HepG2 (cell line): ENCODE measurements around the gene NEIL1. TPM values are rescaled to one million over a fixed set of nuclear protein-coding genes. Genes with fewer than 3 reads are reported as not detected.

Experiments
- CC2D1A ChIP-seq: sonication (generic); formaldehyde crosslinking; IDR thresholded peaks from 2 replicates; pipeline ENCODE4 v1.8.1; 2023; ENCODE audit warnings: mild to moderate bottlenecking, missing genetic modification reagents
- CEBPG ChIP-seq: IDR thresholded peaks from 2 replicates; pipeline ENCODE4 v1.6.1; 2016
- DBP ChIP-seq: sonication (generic); formaldehyde crosslinking; IDR thresholded peaks from 2 replicates; pipeline ENCODE4 v1.4.0; 2020; ENCODE audit warnings: missing genetic modification reagents; ENCODE audit errors: not compliant biosample characterization
- FOSL1 ChIP-seq: sonication (generic); formaldehyde crosslinking; IDR thresholded peaks from 2 replicates; pipeline ENCODE4 v1.9.0; 2021; ENCODE audit warnings: missing genetic modification reagents, borderline replicate concordance
- FOXK1 ChIP-seq: sonication (generic); formaldehyde crosslinking; IDR thresholded peaks from 2 replicates; pipeline ENCODE4 v1.4.0; 2020; ENCODE audit warnings: low read depth, missing genetic modification reagents, borderline replicate concordance
- HDAC6 ChIP-seq: fragments of 200-600 bp; sonication (generic); IDR thresholded peaks from 2 replicates; pipeline ENCODE4 v1.7.0; 2017; ENCODE audit warnings: mild to moderate bottlenecking, antibody characterized with exemption, low read length, low read depth
- HES4 ChIP-seq: sonication (generic); formaldehyde crosslinking; IDR thresholded peaks from 2 replicates; pipeline ENCODE4 v1.9.0; 2021; ENCODE audit warnings: mild to moderate bottlenecking, missing genetic modification reagents, borderline replicate concordance
- HNRNPH1 ChIP-seq: fragments of 200-400 bp; formaldehyde crosslinking; optimal IDR thresholded peaks from 2 replicates; pipeline ENCODE3; 2017; ENCODE audit warnings: mild to moderate bottlenecking, low read depth, low read length
- HNRNPLL ChIP-seq: fragments of 200-400 bp; formaldehyde crosslinking; IDR thresholded peaks from 2 replicates; pipeline ENCODE4 v1.6.1; 2017; ENCODE audit warnings: mild to moderate bottlenecking, low read depth, low read length; ENCODE audit not compliant: poor library complexity, severe bottlenecking
- HOXA7 ChIP-seq: sonication (generic); formaldehyde crosslinking; IDR thresholded peaks from 2 replicates; pipeline ENCODE4 v1.8.1; 2022; ENCODE audit warnings: mild to moderate bottlenecking, missing genetic modification reagents, moderate library complexity
- MTF1 ChIP-seq: sonication (generic); formaldehyde crosslinking; IDR thresholded peaks from 2 replicates; pipeline ENCODE4 v1.5.0; 2020; ENCODE audit warnings: missing genetic modification reagents
- MYNN ChIP-seq: sonication (generic); formaldehyde crosslinking; IDR thresholded peaks from 2 replicates; pipeline ENCODE4 v1.4.0; 2020; ENCODE audit warnings: mild to moderate bottlenecking, low read depth, missing genetic modification reagents
- NCOA5 ChIP-seq: sonication (generic); formaldehyde crosslinking; IDR thresholded peaks from 2 replicates; pipeline ENCODE4 v1.4.0; 2020; ENCODE audit warnings: missing genetic modification reagents
- NFE2L2 ChIP-seq: fragments of 150-350 bp; IDR thresholded peaks from 2 replicates; pipeline ENCODE4 v1.6.1; 2014; ENCODE audit warnings: low read length
- PAF1 ChIP-seq: IDR thresholded peaks from 2 replicates; pipeline ENCODE4 v1.6.1; 2016; ENCODE audit warnings: missing genetic modification reagents, missing compliant biosample characterization
- RELA ChIP-seq: sonication (generic); formaldehyde crosslinking; IDR thresholded peaks from 2 replicates; pipeline ENCODE4 v1.4.0; 2020; ENCODE audit warnings: missing genetic modification reagents
- TAF1 ChIP-seq: sonication (generic); formaldehyde crosslinking; IDR thresholded peaks from 2 replicates; pipeline ENCODE4 v1.4.0; 2020; ENCODE audit warnings: missing genetic modification reagents
- ZNF124 ChIP-seq: sonication (generic); formaldehyde crosslinking; IDR thresholded peaks from 2 replicates; pipeline ENCODE4 v1.4.0; 2020; ENCODE audit warnings: missing genetic modification reagents
- ZNF276 ChIP-seq: sonication (generic); formaldehyde crosslinking; IDR thresholded peaks from 2 replicates; pipeline ENCODE4 v1.4.0; 2020; ENCODE audit warnings: mild to moderate bottlenecking, low read depth, missing genetic modification reagents
- ZNF333 ChIP-seq: sonication (generic); formaldehyde crosslinking; IDR thresholded peaks from 2 replicates; pipeline ENCODE4 v1.4.0; 2020; ENCODE audit warnings: mild to moderate bottlenecking, missing genetic modification reagents, borderline replicate concordance
- ZNF34 ChIP-seq: sonication (generic); formaldehyde crosslinking; IDR thresholded peaks from 2 replicates; pipeline ENCODE4 v1.4.0; 2020; ENCODE audit warnings: mild to moderate bottlenecking, missing genetic modification reagents, borderline replicate concordance
- ZNF44 ChIP-seq: sonication (generic); formaldehyde crosslinking; IDR thresholded peaks from 2 replicates; pipeline ENCODE4 v1.5.1; 2020; ENCODE audit warnings: mild to moderate bottlenecking, missing genetic modification reagents
- ZNF75D ChIP-seq: sonication (generic); formaldehyde crosslinking; IDR thresholded peaks from 2 replicates; pipeline ENCODE4 v1.8.1; 2023; ENCODE audit warnings: missing genetic modification reagents, mild to moderate bottlenecking, borderline replicate concordance
- ZNF780A ChIP-seq: sonication (generic); formaldehyde crosslinking; IDR thresholded peaks from 2 replicates; pipeline ENCODE4 v1.8.0; 2022; ENCODE audit warnings: mild to moderate bottlenecking, missing genetic modification reagents, moderate library complexity
- ZXDC ChIP-seq: sonication (generic); formaldehyde crosslinking; IDR thresholded peaks from 2 replicates; pipeline ENCODE4 v1.5.0; 2020; ENCODE audit warnings: mild to moderate bottlenecking, missing genetic modification reagents
- polyA plus RNA-seq, 8 experiments: library from polyadenylated mRNA; depleted of rRNA in 3 of 8; stranded (reverse) in 7 of 8; unstranded in 1 of 8; fragments of >200 nt; fragmentation: Illumina TruSeq in 4 of 8; extraction: Trizol in 4 of 8; gene quantifications; 2 replicates each; pipeline versions ENCODE4 v1.2.1 to v1.2.3, GENCODE V29; 2011 to 2016; ENCODE audit warnings: low read depth in 4 of 8, missing spikeins in 1 of 8, mixed read lengths in 1 of 8; ENCODE audit not compliant: insufficient read depth in 1 of 8
- total RNA-seq, 5 experiments: library from RNA; depleted of rRNA; stranded (reverse); fragments of >200 nt; fragmentation: Illumina TruSeq; extraction: Trizol; gene quantifications; 2 replicates each; pipeline ENCODE4 v1.2.3, GENCODE V29; 2016; ENCODE audit warnings: low read depth in 1 of 5

NEIL1 gene
- total and polyA plus RNA-seq, 2 of the 13 experiments (the other 11 are each of a cell fraction or from before 2014, with no cell fraction given), result 10.4 to 15.5 TPM

- TF ChIP-seq HDAC6, result no peak
- no peak for TF ChIP-seq MYNN
- no peak for TF ChIP-seq DBP (CRISPR knock-in tag)
- no peak for TF ChIP-seq NCOA5 (CRISPR knock-in tag)
- TF ChIP-seq ZNF276 (CRISPR knock-in tag), result no peak
- peak; percentile 19; the same call in 1 of the 2 replicates for TF ChIP-seq ZNF333 (CRISPR knock-in tag)
- no peak for TF ChIP-seq RELA
- TF ChIP-seq FOXK1 (CRISPR knock-in tag), result peak; percentile 19; the same call in 1 of the 2 replicates
- 0 out of 2 replicates have a peak, but pooled peaks have one; percentile 30 for TF ChIP-seq HES4
- no peak for TF ChIP-seq NFE2L2
- no peak for TF ChIP-seq CEBPG (CRISPR knock-in tag)
- TF ChIP-seq ZXDC, result no peak
- no peak for TF ChIP-seq ZNF780A
- no peak for TF ChIP-seq ZNF124 (CRISPR knock-in tag)
- TF ChIP-seq ZNF75D (CRISPR knock-in tag), result no peak
- no peak for TF ChIP-seq ZNF34 (CRISPR knock-in tag)
- no peak for TF ChIP-seq HNRNPH1
- TF ChIP-seq HOXA7 (CRISPR knock-in tag), result no peak
- TF ChIP-seq HNRNPLL, result peak; percentile 87
- TF ChIP-seq PAF1 (CRISPR knock-in tag), result no peak
- TF ChIP-seq CC2D1A (CRISPR knock-in tag), result no peak
- TF ChIP-seq MTF1, result no peak
- TF ChIP-seq FOSL1 (CRISPR knock-in tag), result no peak
- peak; percentile 48; the same call in 1 of the 2 replicates for TF ChIP-seq ZNF44 (CRISPR knock-in tag)
- peak; percentile 44 for TF ChIP-seq TAF1 (CRISPR knock-in tag)
These were observed 589 bp downstream of the NEIL1 start (continued) for GRCh38 chr15:75347222-75348033.
